Tibial nerve (tissue), 4 donors: ENCODE data around the gene ASXL1.

Experiments used
- EP300 ChIP-seq, 2 donors: sonication (generic); formaldehyde crosslinking; IDR thresholded peaks; one replicate each; pipeline ENCODE4 v1.6.1; 2017; ENCODE audit warnings: antibody characterized with exemption in 2 of 2, mild to moderate bottlenecking in 1 of 2
- POLR2A ChIP-seq, 2 donors: fragments of 450-650 bp; IDR thresholded peaks; one replicate each; pipeline ENCODE4 v1.6.1; 2017; ENCODE audit warnings: antibody characterized with exemption in 2 of 2, mild to moderate bottlenecking in 2 of 2, moderate library complexity in 2 of 2
- TF ChIP-seq, protein P1 (sequence below), 5 experiments: fragments of 200-600 bp in 3 of 5; fragments of 450-650 bp in 2 of 5; sonication (generic) in 3 of 5; IDR thresholded peaks; one replicate each; pipeline ENCODE4 v1.5.1; 2016 to 2019; ENCODE audit warnings: antibody characterized with exemption in 5 of 5, mild to moderate bottlenecking in 3 of 5, moderate library complexity in 2 of 5

DNA sequence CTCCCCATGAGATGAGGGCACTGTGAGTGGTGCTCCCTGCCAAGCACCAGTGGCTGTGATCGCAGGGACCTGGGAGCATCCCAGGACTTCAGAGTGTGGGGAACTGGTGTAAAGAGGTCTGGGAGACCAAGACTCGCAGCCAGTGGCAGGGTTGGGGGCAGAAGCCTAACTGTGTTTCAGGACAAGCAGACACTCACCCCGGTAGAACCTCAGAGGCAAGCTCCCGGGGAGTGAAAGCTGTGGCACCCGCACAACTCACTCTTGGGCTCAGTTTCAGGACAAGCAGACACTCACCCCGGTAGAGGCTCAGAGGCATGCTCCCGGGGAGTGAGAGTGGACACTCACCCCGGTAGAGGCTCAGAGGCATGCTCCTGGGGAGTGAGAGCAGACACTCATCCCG lies 112.8 kb downstream of the ASXL1 start:
- TF ChIP-seq, protein P1, sequence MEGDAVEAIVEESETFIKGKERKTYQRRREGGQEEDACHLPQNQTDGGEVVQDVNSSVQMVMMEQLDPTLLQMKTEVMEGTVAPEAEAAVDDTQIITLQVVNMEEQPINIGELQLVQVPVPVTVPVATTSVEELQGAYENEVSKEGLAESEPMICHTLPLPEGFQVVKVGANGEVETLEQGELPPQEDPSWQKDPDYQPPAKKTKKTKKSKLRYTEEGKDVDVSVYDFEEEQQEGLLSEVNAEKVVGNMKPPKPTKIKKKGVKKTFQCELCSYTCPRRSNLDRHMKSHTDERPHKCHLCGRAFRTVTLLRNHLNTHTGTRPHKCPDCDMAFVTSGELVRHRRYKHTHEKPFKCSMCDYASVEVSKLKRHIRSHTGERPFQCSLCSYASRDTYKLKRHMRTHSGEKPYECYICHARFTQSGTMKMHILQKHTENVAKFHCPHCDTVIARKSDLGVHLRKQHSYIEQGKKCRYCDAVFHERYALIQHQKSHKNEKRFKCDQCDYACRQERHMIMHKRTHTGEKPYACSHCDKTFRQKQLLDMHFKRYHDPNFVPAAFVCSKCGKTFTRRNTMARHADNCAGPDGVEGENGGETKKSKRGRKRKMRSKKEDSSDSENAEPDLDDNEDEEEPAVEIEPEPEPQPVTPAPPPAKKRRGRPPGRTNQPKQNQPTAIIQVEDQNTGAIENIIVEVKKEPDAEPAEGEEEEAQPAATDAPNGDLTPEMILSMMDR (IDR thresholded peaks at IDR 0.05), result no peak
- no peak for TF ChIP-seq POLR2A (IDR thresholded peaks at IDR 0.05)
- TF ChIP-seq EP300 (IDR thresholded peaks at IDR 0.05), result no peak
